HFF-Myc (cell line): ENCODE results near the gene TSPAN17.

Experiments used
- DNase-seq: peaks from one replicate; pipeline ENCODE4 v3.0.0-alpha.2; 2011; ENCODE audit warnings: low read depth; ENCODE audit errors: extremely low read depth
- H3K4me3 ChIP-seq: replicated peaks from 2 replicates; pipeline ENCODE4 v1.5.1; 2011; ENCODE audit warnings: low read depth, mild to moderate bottlenecking, control low read depth, low read length
- CTCF ChIP-seq: IDR thresholded peaks from 2 replicates; pipeline ENCODE4 v1.5.1; 2012; ENCODE audit warnings: mild to moderate bottlenecking, low read depth, low read length, control low read depth; ENCODE audit errors: missing control alignments

Gene TSPAN17

GRCh38 chr5:176640616-176641015 lies 6.7 kb upstream of the TSPAN17 start:
- no peak overlapping the region for H3K4me3 ChIP-seq
- TF ChIP-seq CTCF, result no peak
- DNase-seq, result no peak

GRCh38 chr5:176642675-176643490 lies 4.4 kb upstream of the TSPAN17 start:
- H3K4me3 ChIP-seq, result no peak overlapping the region
- no peak for TF ChIP-seq CTCF
- no peak for DNase-seq

- H3K4me3 ChIP-seq, result no peak overlapping the region
- no peak for TF ChIP-seq CTCF
- no peak for DNase-seq
These were observed 3.6 kb upstream of the TSPAN17 start for GRCh38 chr5:176643491-176644219.

GRCh38 chr5:176644294-176644693 lies 3.0 kb upstream of the TSPAN17 start:
- DNase-seq, result no peak
- no peak for TF ChIP-seq CTCF

GRCh38 chr5:176644878-176645670 lies 2.2 kb upstream of the TSPAN17 start:
- no peak overlapping the region for H3K4me3 ChIP-seq
- no peak for DNase-seq
- no peak for TF ChIP-seq CTCF

More at GRCh38 chr5:176644294-176644693, 3.0 kb upstream of the TSPAN17 start:
- H3K4me3 ChIP-seq, result no peak overlapping the region

GRCh38 chr5:176646049-176646706 lies 1.1 kb upstream of the TSPAN17 start:
- TF ChIP-seq CTCF, result no peak
- no peak for DNase-seq
- peak overlapping the region; percentile 36; the same call in 1 of the 2 replicates for H3K4me3 ChIP-seq
